SK-N-SH (cell line): ENCODE results near the gene DCHS1. TPM values are rescaled to one million over a fixed set of nuclear protein-coding genes. Genes with fewer than 3 reads are reported as not detected.

Source experiments
- CTCF ChIA-PET: fragments of 300-600, 350-600 bp; formaldehyde crosslinking; extraction: SDS; loops from one replicate; lab custom pipeline; 2021; lab: Yijun Ruan, JAX
- POLR2A ChIA-PET: fragments of 350-600 bp; sonication (Branson Sonifier 250); formaldehyde crosslinking; extraction: SDS; loops from one replicate; lab custom pipeline; 2020; ENCODE audit warnings: antibody characterized with exemption, inconsistent platforms; lab: Yijun Ruan, JAX
- DNase-seq: peaks from one replicate; pipeline ENCODE4 v3.0.0; 2012
- H2AFZ ChIP-seq: fragments of 200-600 bp; sonication (generic); 2 replicates; pipeline ENCODE4 v1.8.1; 2016; ENCODE audit warnings: antibody characterized with exemption, mild to moderate bottlenecking, low read depth
- H3F3A ChIP-seq: fragments of 200-600 bp; sonication (generic); replicated peaks from 2 replicates; pipeline ENCODE3; 2016; ENCODE audit warnings: antibody characterized with exemption, mild to moderate bottlenecking; ENCODE audit not compliant: insufficient read depth
- H3K27ac ChIP-seq, 2 experiments: fragments of 200-500 bp in 1 of 2; fragments of 200-600 bp in 1 of 2; sonication (Bioruptor generic) in 1 of 2; sonication (generic), shearing (Covaris generic) in 1 of 2; 2 replicates each; pipeline versions ENCODE4 v1.5.1 to v1.6.1; 2014 to 2016; ENCODE audit warnings: low read depth in 2 of 2, inconsistent platforms in 1 of 2, low read length in 1 of 2, mild to moderate bottlenecking in 1 of 2, mixed read lengths in 1 of 2
- H3K27me3 ChIP-seq: fragments of 200-600 bp; sonication (generic), shearing (Covaris generic); 2 replicates; pipeline ENCODE4 v1.6.1; 2016; ENCODE audit warnings: mixed run types; ENCODE audit not compliant: insufficient read depth
- H3K36me3 ChIP-seq, 2 experiments: fragments of 200-500 bp in 1 of 2; fragments of 200-600 bp in 1 of 2; sonication (Bioruptor generic) in 1 of 2; sonication (generic) in 1 of 2; replicated peaks in 1 of 2; 2 replicates each; pipeline versions ENCODE3 to v1.5.1; 2014 to 2016; ENCODE audit warnings: low read length in 1 of 2, mild to moderate bottlenecking in 1 of 2; ENCODE audit not compliant: insufficient read depth in 2 of 2, control insufficient read depth in 1 of 2
- H3K4me1 ChIP-seq, 2 experiments: fragments of 200-500 bp in 1 of 2; fragments of 200-600 bp in 1 of 2; sonication (Bioruptor generic) in 1 of 2; sonication (generic), shearing (Covaris generic) in 1 of 2; 2 replicates each; pipeline versions ENCODE4 v1.5.1 to v1.6.1; 2014 to 2016; ENCODE audit warnings: low read depth in 1 of 2, low read length in 1 of 2, mixed run types in 1 of 2; ENCODE audit not compliant: insufficient read depth in 2 of 2, control insufficient read depth in 1 of 2
- H3K4me2 ChIP-seq: fragments of 200-600 bp; sonication (generic), shearing (Covaris generic); 2 replicates; pipeline ENCODE4 v1.6.1; 2017; ENCODE audit warnings: mixed run types
- H3K4me3 ChIP-seq, 2 experiments: fragments of 200-500 bp in 1 of 2; fragments of 200-600 bp in 1 of 2; sonication (Bioruptor generic) in 1 of 2; sonication (generic), shearing (Covaris generic) in 1 of 2; 2 replicates each; pipeline versions ENCODE4 v1.5.1 to v1.8.1; 2014 to 2016; ENCODE audit warnings: low read depth in 2 of 2, inconsistent platforms in 1 of 2, low read length in 1 of 2, mild to moderate bottlenecking in 1 of 2, mixed read lengths in 1 of 2, moderate library complexity in 1 of 2
- H3K79me2 ChIP-seq: fragments of 200-600 bp; sonication (generic); 2 replicates; pipeline ENCODE4 v1.8.1; 2017; ENCODE audit warnings: mild to moderate bottlenecking; ENCODE audit not compliant: insufficient read depth
- H3K9ac ChIP-seq: fragments of 200-600 bp; sonication (generic); 2 replicates; pipeline ENCODE4 v1.6.1; 2017; ENCODE audit warnings: mixed run types
- H3K9me2 ChIP-seq: fragments of 200-600 bp; sonication (generic); 2 replicates; pipeline ENCODE4 v1.6.1; 2017; ENCODE audit warnings: mixed run types
- H3K9me3 ChIP-seq: fragments of 200-600 bp; sonication (generic); 2 replicates; pipeline ENCODE4 v1.6.1; 2017; ENCODE audit warnings: mixed run types, mild to moderate bottlenecking, moderate library complexity
- H4K20me1 ChIP-seq: fragments of 200-600 bp; sonication (generic); 2 replicates; pipeline ENCODE4 v1.6.1; 2017; ENCODE audit warnings: mild to moderate bottlenecking, mixed run types; ENCODE audit not compliant: insufficient read depth
- FOXJ3 ChIP-seq: sonication (generic); formaldehyde crosslinking; IDR thresholded peaks from 2 replicates; pipeline ENCODE4 v1.5.1; 2020; ENCODE audit warnings: mild to moderate bottlenecking, missing genetic modification reagents
- GABPA ChIP-seq: IDR thresholded peaks from 2 replicates; pipeline ENCODE4 v1.4.0; 2012; ENCODE audit warnings: low read depth, mild to moderate bottlenecking
- NFIC ChIP-seq: IDR thresholded peaks from 2 replicates; pipeline ENCODE4 v1.4.0; 2012; ENCODE audit warnings: borderline replicate concordance
- NRF1 ChIP-seq: IDR thresholded peaks from 2 replicates; pipeline ENCODE4 v1.6.1; 2012; ENCODE audit warnings: low read depth, mild to moderate bottlenecking, low read length
- SIN3A ChIP-seq: IDR thresholded peaks from 2 replicates; pipeline ENCODE4 v1.6.1; 2012; ENCODE audit warnings: low read depth, mild to moderate bottlenecking, low read length, moderate library complexity, borderline replicate concordance
- whole genome bisulfite sequencing: methylation state at CpG from one replicate; pipeline ENCODE4 v1.1.6; 2017; ENCODE audit warnings: low lambda C conversion rate; 5-methylcytosine and 5-hydroxymethylcytosine counted together
- polyA plus RNA-seq, 3 experiments: library from polyadenylated mRNA; depleted of rRNA; stranded (reverse); fragments of >200 nt; gene quantifications; 2 replicates each; pipeline ENCODE4 v1.2.3, GENCODE V29; 2012
- TF ChIP-seq, protein P1 (sequence below): fragments of 200-600 bp; sonication (generic); IDR thresholded peaks from 2 replicates; pipeline ENCODE4 v1.6.1; 2017; ENCODE audit warnings: antibody characterized with exemption, mild to moderate bottlenecking, moderate library complexity
- TF ChIP-seq, protein P2 (sequence below): fragments of 150-350 bp; IDR thresholded peaks from 2 replicates; pipeline ENCODE4 v1.6.1; 2016; ENCODE audit warnings: mild to moderate bottlenecking, low read depth, low read length
- TF ChIP-seq, protein P3 (sequence below): fragments of 150-350 bp; IDR thresholded peaks from 2 replicates; pipeline ENCODE4 v1.6.1; 2017; ENCODE audit warnings: antibody characterized with exemption, low read length, low read depth, borderline replicate concordance
- TF ChIP-seq, protein P4 (sequence below): IDR thresholded peaks from 2 replicates; pipeline ENCODE4 v1.4.0; 2012; ENCODE audit warnings: low read depth, borderline replicate concordance

Gene DCHS1
- polyA plus RNA-seq, 1 of the 3 experiments (the other 2 are of a cell fraction) = 5.7 TPM

DNA sequence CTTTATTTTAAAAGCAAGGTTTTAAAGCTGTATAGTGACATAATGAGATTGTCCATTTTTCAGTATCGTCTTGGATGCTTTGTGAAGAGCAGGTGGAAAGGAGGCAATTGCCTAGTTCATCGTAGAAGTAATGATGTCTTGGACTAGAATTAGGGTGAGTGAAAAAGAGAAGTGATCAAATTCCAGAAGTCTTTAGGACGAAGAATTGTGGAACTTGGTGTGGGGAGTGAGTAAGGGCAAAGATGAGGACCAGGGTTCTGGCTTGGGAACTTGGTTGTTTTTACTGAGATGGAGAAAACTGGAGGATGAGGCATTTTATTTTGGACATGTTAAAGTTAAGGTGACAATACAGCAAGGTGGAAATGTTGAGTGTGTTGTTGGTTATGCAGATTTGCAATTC lies 50.8 kb downstream of the DCHS1 start:
- H3K4me1 ChIP-seq = peaks cover 26 to 40% of the 10 kb centered on the region in 2 experiments
- 63% methylated on average over 3 of the region's 3 CpGs for WGBS
- H3K4me3 ChIP-seq = peak overlapping the region; percentile 67 to 95
- H4K20me1 ChIP-seq = no peaks in the 10 kb centered on the region; the same call in 1 of the 2 replicates
- ChIA-PET CTCF (interaction anchor here (0.8 to 2.2 kb wide), 10 partner anchors 8 to 226 kb away, joined by 3 to 13 read pairs (median 4); partner anchors contain the start of genes MRPL17, TAF10 and TPP1), POLR2A (interaction anchor here (0.9 to 3.0 kb wide), 5 partner anchors 8 to 136 kb away, joined by 3 to 15 read pairs (median 5); partner anchors contain the start of genes MRPL17, TAF10 and TPP1)
- no peaks in the 10 kb centered on the region for H3K27me3 ChIP-seq
- H3K36me3 ChIP-seq = peaks cover 27 to 44% of the 10 kb centered on the region in 2 experiments
- peaks cover 38% of the 10 kb centered on the region for H3F3A ChIP-seq
- peak overlapping the region; percentile 79 to 91; a peak in 3 of 4 replicates for H3K27ac ChIP-seq
- no peaks in the 10 kb centered on the region for H3K9me3 ChIP-seq
- H3K79me2 ChIP-seq = peaks cover 95% of the 10 kb centered on the region
- peak overlapping the region; percentile 86 for H3K4me2 ChIP-seq
- TF ChIP-seq, protein P1, sequence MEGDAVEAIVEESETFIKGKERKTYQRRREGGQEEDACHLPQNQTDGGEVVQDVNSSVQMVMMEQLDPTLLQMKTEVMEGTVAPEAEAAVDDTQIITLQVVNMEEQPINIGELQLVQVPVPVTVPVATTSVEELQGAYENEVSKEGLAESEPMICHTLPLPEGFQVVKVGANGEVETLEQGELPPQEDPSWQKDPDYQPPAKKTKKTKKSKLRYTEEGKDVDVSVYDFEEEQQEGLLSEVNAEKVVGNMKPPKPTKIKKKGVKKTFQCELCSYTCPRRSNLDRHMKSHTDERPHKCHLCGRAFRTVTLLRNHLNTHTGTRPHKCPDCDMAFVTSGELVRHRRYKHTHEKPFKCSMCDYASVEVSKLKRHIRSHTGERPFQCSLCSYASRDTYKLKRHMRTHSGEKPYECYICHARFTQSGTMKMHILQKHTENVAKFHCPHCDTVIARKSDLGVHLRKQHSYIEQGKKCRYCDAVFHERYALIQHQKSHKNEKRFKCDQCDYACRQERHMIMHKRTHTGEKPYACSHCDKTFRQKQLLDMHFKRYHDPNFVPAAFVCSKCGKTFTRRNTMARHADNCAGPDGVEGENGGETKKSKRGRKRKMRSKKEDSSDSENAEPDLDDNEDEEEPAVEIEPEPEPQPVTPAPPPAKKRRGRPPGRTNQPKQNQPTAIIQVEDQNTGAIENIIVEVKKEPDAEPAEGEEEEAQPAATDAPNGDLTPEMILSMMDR = no peak
- TF ChIP-seq NRF1 = no peak
- no peak for TF ChIP-seq SIN3A
- TF ChIP-seq, protein P2, sequence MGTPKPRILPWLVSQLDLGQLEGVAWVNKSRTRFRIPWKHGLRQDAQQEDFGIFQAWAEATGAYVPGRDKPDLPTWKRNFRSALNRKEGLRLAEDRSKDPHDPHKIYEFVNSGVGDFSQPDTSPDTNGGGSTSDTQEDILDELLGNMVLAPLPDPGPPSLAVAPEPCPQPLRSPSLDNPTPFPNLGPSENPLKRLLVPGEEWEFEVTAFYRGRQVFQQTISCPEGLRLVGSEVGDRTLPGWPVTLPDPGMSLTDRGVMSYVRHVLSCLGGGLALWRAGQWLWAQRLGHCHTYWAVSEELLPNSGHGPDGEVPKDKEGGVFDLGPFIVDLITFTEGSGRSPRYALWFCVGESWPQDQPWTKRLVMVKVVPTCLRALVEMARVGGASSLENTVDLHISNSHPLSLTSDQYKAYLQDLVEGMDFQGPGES = no peak
- no peak for TF ChIP-seq GABPA
- TF ChIP-seq NFIC = no peak
- TF ChIP-seq, protein P3, sequence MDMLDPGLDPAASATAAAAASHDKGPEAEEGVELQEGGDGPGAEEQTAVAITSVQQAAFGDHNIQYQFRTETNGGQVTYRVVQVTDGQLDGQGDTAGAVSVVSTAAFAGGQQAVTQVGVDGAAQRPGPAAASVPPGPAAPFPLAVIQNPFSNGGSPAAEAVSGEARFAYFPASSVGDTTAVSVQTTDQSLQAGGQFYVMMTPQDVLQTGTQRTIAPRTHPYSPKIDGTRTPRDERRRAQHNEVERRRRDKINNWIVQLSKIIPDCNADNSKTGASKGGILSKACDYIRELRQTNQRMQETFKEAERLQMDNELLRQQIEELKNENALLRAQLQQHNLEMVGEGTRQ = no peak
- TF ChIP-seq, protein P4, sequence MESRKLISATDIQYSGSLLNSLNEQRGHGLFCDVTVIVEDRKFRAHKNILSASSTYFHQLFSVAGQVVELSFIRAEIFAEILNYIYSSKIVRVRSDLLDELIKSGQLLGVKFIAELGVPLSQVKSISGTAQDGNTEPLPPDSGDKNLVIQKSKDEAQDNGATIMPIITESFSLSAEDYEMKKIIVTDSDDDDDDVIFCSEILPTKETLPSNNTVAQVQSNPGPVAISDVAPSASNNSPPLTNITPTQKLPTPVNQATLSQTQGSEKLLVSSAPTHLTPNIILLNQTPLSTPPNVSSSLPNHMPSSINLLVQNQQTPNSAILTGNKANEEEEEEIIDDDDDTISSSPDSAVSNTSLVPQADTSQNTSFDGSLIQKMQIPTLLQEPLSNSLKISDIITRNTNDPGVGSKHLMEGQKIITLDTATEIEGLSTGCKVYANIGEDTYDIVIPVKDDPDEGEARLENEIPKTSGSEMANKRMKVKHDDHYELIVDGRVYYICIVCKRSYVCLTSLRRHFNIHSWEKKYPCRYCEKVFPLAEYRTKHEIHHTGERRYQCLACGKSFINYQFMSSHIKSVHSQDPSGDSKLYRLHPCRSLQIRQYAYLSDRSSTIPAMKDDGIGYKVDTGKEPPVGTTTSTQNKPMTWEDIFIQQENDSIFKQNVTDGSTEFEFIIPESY = no peak
- no peak for TF ChIP-seq FOXJ3 (CRISPR knock-in tag)
- H3K9ac ChIP-seq = peak overlapping the region; percentile 92
- no peaks in the 10 kb centered on the region for H3K9me2 ChIP-seq
- DNase-seq = no peak
- H2AFZ ChIP-seq = no peak overlapping the region
